Spleen (tissue), 7 donors: ENCODE results near the gene KCTD4.

Experiments used
- POLR2A ChIP-seq, 3 donors: fragments of 450-650 bp; IDR thresholded peaks; one replicate each; pipeline ENCODE4 v1.5.1; 2017; ENCODE audit warnings: antibody characterized with exemption in 3 of 3, mild to moderate bottlenecking in 1 of 3
- POLR2AphosphoS5 ChIP-seq, 3 donors: sonication (generic); formaldehyde crosslinking; IDR thresholded peaks; one replicate each; pipeline ENCODE4 v1.5.1; 2017; ENCODE audit warnings: antibody characterized with exemption in 3 of 3
- TF ChIP-seq, protein P1 (sequence below), 11 experiments: fragments of 200-600 bp in 7 of 11; fragments of 450-650 bp in 4 of 11; sonication (generic) in 4 of 11; IDR thresholded peaks in 8 of 11; conservative IDR thresholded peaks in 3 of 11; 1 replicate in 7 of 11; 2 replicates in 4 of 11; pipeline versions ENCODE4 v1.4.0 to v1.8.0; 2016 to 2021; ENCODE audit warnings: antibody characterized with exemption in 11 of 11, inconsistent platforms in 4 of 11, mild to moderate bottlenecking in 1 of 11
- donor health status: DM: no; HTN: no; CAD: no; lungs with moderate emphysema.
- donor health status: DM: no; HTN: no; CAD: no.
- donor health status: DM: no; HTN: no; CAD: no.

DNA sequence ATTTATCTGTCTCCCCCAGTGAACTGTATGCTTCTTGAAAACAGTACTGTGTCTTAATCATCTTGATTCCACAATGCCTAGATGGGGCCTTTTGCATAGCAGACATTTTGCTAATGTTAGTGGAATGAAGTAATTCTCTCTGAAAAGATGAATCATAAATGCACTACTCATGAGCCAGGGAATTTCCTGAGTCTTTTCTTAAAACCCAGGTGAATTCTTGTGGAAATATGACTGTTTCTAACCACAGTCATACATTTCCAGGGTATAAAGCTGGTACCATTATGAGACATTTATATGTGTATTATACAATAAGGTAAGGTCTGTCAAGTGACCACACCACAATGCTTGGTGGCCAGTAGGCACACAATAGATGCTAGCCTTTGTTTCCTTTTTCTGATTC lies 5.5 kb upstream of the KCTD4 start:
- TF ChIP-seq POLR2AphosphoS5 (IDR thresholded peaks at IDR 0.05) (no peak), POLR2A (IDR thresholded peaks at IDR 0.05) (no peak)
- TF ChIP-seq, protein P1, sequence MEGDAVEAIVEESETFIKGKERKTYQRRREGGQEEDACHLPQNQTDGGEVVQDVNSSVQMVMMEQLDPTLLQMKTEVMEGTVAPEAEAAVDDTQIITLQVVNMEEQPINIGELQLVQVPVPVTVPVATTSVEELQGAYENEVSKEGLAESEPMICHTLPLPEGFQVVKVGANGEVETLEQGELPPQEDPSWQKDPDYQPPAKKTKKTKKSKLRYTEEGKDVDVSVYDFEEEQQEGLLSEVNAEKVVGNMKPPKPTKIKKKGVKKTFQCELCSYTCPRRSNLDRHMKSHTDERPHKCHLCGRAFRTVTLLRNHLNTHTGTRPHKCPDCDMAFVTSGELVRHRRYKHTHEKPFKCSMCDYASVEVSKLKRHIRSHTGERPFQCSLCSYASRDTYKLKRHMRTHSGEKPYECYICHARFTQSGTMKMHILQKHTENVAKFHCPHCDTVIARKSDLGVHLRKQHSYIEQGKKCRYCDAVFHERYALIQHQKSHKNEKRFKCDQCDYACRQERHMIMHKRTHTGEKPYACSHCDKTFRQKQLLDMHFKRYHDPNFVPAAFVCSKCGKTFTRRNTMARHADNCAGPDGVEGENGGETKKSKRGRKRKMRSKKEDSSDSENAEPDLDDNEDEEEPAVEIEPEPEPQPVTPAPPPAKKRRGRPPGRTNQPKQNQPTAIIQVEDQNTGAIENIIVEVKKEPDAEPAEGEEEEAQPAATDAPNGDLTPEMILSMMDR (IDR thresholded peaks at IDR 0.05 in 8 of 11, conservative IDR thresholded peaks at IDR 0.05 in 3 of 11): no peak
